ENCODE measurements around the gene NDUFS8. TPM values are rescaled to one million over a fixed set of nuclear protein-coding genes. Genes with fewer than 3 reads are reported as not detected.

Gene NDUFS8
- total and polyA plus RNA-seq, 2 experiments from 2014 or later: 111 to 286 TPM

DNA sequence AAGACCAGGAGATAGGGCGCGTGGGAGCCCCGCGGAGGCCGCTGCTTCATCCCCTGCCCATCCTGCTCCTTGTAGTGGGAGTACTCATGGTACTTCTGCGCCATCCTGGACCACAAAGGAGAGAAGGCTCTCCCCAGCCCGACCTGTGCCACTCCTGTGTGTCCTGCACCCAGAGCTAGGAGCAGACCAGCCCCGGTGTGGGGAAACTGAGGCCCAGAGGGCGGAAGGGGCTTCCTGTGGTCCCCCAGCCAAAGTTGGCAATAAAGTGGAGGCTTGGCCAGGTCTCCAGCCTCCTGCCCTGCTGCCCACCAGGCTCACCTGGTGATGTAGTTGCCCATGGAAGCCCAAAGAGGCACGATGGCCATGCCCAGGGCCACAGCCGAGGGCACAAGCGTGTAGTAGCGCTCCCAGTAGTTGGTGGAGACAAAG lies 31.3 kb upstream of the NDUFS8 start:
- no peaks in the 10 kb centered on the region for H4K20me1 ChIP-seq (ENCODE audit: insufficient read depth, poor library complexity, severe bottlenecking)
- TF ChIP-seq EZH2phosphoT487 (IDR thresholded peaks at IDR 0.05; ENCODE audit: low read depth, severe bottlenecking, unreplicated experiment): no peak
- TF ChIP-seq, protein P1, sequence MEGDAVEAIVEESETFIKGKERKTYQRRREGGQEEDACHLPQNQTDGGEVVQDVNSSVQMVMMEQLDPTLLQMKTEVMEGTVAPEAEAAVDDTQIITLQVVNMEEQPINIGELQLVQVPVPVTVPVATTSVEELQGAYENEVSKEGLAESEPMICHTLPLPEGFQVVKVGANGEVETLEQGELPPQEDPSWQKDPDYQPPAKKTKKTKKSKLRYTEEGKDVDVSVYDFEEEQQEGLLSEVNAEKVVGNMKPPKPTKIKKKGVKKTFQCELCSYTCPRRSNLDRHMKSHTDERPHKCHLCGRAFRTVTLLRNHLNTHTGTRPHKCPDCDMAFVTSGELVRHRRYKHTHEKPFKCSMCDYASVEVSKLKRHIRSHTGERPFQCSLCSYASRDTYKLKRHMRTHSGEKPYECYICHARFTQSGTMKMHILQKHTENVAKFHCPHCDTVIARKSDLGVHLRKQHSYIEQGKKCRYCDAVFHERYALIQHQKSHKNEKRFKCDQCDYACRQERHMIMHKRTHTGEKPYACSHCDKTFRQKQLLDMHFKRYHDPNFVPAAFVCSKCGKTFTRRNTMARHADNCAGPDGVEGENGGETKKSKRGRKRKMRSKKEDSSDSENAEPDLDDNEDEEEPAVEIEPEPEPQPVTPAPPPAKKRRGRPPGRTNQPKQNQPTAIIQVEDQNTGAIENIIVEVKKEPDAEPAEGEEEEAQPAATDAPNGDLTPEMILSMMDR (IDR thresholded peaks at IDR 0.05; ENCODE audit: poor library complexity): no peak
- TF ChIP-seq EZH2 (IDR thresholded peaks at IDR 0.05; ENCODE audit: borderline replicate concordance): no peak
- 97% methylated on average over 13 of the region's 13 CpGs for WGBS (ENCODE audit: low lambda C conversion rate, missing lambda C conversion rate)
- no peak overlapping the region for H3K4me2 ChIP-seq
- H3K4me1 ChIP-seq (ENCODE audit: insufficient read depth): no peaks in the 10 kb centered on the region
- H3K4me3 ChIP-seq: no peak overlapping the region
- H3K27me3 ChIP-seq: no peaks in the 10 kb centered on the region
- no peaks in the 10 kb centered on the region for H3K79me2 ChIP-seq
- no peaks in the 10 kb centered on the region for H3K9me3 ChIP-seq (ENCODE audit: low read depth)
- H2AFZ ChIP-seq: no peak overlapping the region
- DNase-seq (ENCODE audit: low spot score): no peak
- H3K27ac ChIP-seq: no peak overlapping the region
- H3K9me2 ChIP-seq (replicated peaks; ENCODE audit: insufficient read depth): no peaks in the 10 kb centered on the region
- no peaks in the 10 kb centered on the region for H3K36me3 ChIP-seq (replicated peaks; ENCODE audit: insufficient read depth, low read depth)

DNA sequence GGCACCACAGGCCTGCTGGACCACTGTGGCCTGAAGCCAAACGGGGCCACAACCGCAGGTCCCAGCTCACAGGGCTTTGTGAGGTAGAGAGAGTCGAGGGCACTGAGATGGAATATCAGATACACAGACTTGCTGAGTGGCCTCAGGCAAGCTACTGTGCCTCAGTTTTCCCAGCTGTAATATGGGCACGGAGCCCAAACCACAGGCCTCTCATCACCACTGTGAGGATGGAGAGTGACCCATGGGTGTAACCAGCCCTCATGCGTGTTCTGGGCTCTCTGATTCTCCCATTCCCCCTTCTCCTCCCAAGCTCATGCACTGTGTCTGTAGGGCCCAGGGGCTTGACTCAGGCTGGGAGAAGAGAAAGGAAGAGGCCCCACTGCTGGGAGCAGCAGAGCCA lies 30.8 kb upstream of the NDUFS8 start:
- Histone ChIP-seq H3K27me3 (no peaks in the 10 kb centered on the region), H3K79me2 (no peaks in the 10 kb centered on the region), H3K9me3 (ENCODE audit: low read depth) (no peaks in the 10 kb centered on the region), H3K4me1 (ENCODE audit: insufficient read depth) (no peaks in the 10 kb centered on the region), H3K27ac (no peak overlapping the region), H2AFZ (no peak overlapping the region), H3K4me3 (no peak overlapping the region), H3K9me2 (replicated peaks; ENCODE audit: insufficient read depth) (no peaks in the 10 kb centered on the region), H4K20me1 (ENCODE audit: insufficient read depth, poor library complexity, severe bottlenecking) (no peaks in the 10 kb centered on the region), H3K4me2 (no peak overlapping the region), H3K36me3 (replicated peaks; ENCODE audit: insufficient read depth, low read depth) (no peaks in the 10 kb centered on the region)
- TF ChIP-seq EZH2 (IDR thresholded peaks at IDR 0.05; ENCODE audit: borderline replicate concordance) (no peak), EZH2phosphoT487 (IDR thresholded peaks at IDR 0.05; ENCODE audit: low read depth, severe bottlenecking, unreplicated experiment) (no peak)
- TF ChIP-seq, protein P1 (IDR thresholded peaks at IDR 0.05; ENCODE audit: poor library complexity): no peak
- WGBS (ENCODE audit: low lambda C conversion rate, missing lambda C conversion rate): 95% methylated on average over 5 of the region's 5 CpGs
- DNase-seq (ENCODE audit: low spot score): no peak

DNA sequence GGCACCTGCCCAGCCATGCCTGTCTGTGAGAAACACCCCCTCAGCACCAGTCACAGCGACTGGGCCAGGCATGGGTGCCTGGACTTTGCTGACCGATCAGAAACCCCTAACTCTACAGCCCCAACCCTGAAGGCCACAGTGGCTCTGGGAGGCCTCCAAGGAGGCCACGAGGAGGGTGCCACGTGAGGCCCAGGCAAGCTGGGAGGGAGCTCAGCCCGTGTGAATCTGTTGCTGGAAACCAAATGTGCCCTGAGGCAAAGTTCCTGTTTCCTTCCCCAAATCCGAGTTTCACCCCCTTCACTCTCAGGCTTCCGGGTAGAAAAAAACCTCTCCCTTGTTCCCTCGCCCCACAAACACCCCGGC lies 27.9 kb upstream of the NDUFS8 start:
- 78% methylated on average over 9 of the region's 9 CpGs for WGBS (ENCODE audit: low lambda C conversion rate, missing lambda C conversion rate)
- DNase-seq (ENCODE audit: low spot score): no peak
- Histone ChIP-seq H3K79me2 (no peaks in the 10 kb centered on the region), H3K27ac (no peak overlapping the region), H3K4me1 (ENCODE audit: insufficient read depth) (no peaks in the 10 kb centered on the region), H3K4me3 (no peak overlapping the region), H3K4me2 (peak overlapping the region; percentile 99), H3K36me3 (replicated peaks; ENCODE audit: insufficient read depth, low read depth) (no peaks in the 10 kb centered on the region), H3K27me3 (no peaks in the 10 kb centered on the region), H2AFZ (no peak overlapping the region), H3K9me2 (replicated peaks; ENCODE audit: insufficient read depth) (no peaks in the 10 kb centered on the region), H3K9me3 (ENCODE audit: low read depth) (no peaks in the 10 kb centered on the region), H4K20me1 (ENCODE audit: insufficient read depth, poor library complexity, severe bottlenecking) (no peaks in the 10 kb centered on the region)
- TF ChIP-seq, protein P1 (IDR thresholded peaks at IDR 0.05; ENCODE audit: poor library complexity): no peak
- no peak for TF ChIP-seq EZH2 (IDR thresholded peaks at IDR 0.05; ENCODE audit: borderline replicate concordance)
- no peak for TF ChIP-seq EZH2phosphoT487 (IDR thresholded peaks at IDR 0.05; ENCODE audit: low read depth, severe bottlenecking, unreplicated experiment)
